Ishikawa (cell line): ENCODE results near the gene C6orf58.

ENCODE experiments used
- CEBPB ChIP-seq: IDR thresholded peaks from 2 replicates; pipeline ENCODE4 v1.6.1; 2012
- CREB1 ChIP-seq: IDR thresholded peaks from 2 replicates; pipeline ENCODE4 v1.6.1; 2012; ENCODE audit warnings: low read depth
- EGR1 ChIP-seq: IDR thresholded peaks from 2 replicates; pipeline ENCODE4 v1.6.1; 2012
- EP300 ChIP-seq: IDR thresholded peaks from 2 replicates; pipeline ENCODE4 v1.6.1; 2012; ENCODE audit warnings: borderline replicate concordance
- FOXM1 ChIP-seq: IDR thresholded peaks from 2 replicates; pipeline ENCODE4 v1.6.1; 2012; ENCODE audit warnings: low read depth, borderline replicate concordance
- NFIC ChIP-seq: IDR thresholded peaks from 2 replicates; pipeline ENCODE4 v1.6.1; 2012
- RAD21 ChIP-seq: IDR thresholded peaks from 2 replicates; pipeline ENCODE4 v1.6.1; 2012; ENCODE audit warnings: low read depth
- TAF1 ChIP-seq: IDR thresholded peaks from 2 replicates; pipeline ENCODE4 v1.6.1; 2012; ENCODE audit warnings: low read depth, mild to moderate bottlenecking
- TCF12 ChIP-seq: IDR thresholded peaks from 2 replicates; pipeline ENCODE4 v1.6.1; 2012; ENCODE audit warnings: low read depth
- TEAD4 ChIP-seq: IDR thresholded peaks from 2 replicates; pipeline ENCODE4 v1.6.1; 2012
- YY1 ChIP-seq: IDR thresholded peaks from 2 replicates; pipeline ENCODE4 v1.6.1; 2012; ENCODE audit warnings: low read depth
- ZBTB7A ChIP-seq: IDR thresholded peaks from 2 replicates; pipeline ENCODE4 v1.6.1; 2012; ENCODE audit warnings: low read depth
- TF ChIP-seq, protein P1 (sequence below): IDR thresholded peaks from 2 replicates; pipeline ENCODE4 v1.6.1; 2012; ENCODE audit warnings: low read depth, mild to moderate bottlenecking
- TF ChIP-seq, protein P2 (sequence below): IDR thresholded peaks from 2 replicates; pipeline ENCODE4 v1.6.1; 2012
- TF ChIP-seq, protein P3 (sequence below): IDR thresholded peaks from 2 replicates; pipeline ENCODE4 v1.6.1; 2012

Gene C6orf58

DNA sequence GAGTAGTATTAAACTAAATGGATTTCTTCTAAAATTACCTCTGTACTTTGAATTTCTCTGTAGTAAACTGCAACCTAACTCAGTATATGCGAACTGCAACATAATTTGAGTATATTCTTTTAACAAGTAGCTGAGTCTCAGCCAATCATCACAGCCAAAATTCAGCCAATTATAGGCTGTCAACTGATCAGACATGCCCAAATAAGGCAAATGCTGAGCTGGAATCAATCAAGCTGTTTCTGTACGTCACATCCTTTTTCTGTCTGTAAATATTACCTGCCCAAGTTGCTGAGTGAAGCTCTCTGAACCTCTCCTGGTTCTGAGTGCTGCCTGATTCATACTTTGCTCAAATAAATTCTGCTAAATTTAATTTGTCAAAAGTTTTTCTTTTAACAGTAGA, 9.5 kb upstream of the C6orf58 start:
- TF ChIP-seq EGR1 (no peak), CREB1 (no peak), RAD21 (no peak), TEAD4 (no peak), TCF12 (no peak), TAF1 (no peak), NFIC (no peak), FOXM1 (no peak), CEBPB (no peak)
- TF ChIP-seq, protein P1, sequence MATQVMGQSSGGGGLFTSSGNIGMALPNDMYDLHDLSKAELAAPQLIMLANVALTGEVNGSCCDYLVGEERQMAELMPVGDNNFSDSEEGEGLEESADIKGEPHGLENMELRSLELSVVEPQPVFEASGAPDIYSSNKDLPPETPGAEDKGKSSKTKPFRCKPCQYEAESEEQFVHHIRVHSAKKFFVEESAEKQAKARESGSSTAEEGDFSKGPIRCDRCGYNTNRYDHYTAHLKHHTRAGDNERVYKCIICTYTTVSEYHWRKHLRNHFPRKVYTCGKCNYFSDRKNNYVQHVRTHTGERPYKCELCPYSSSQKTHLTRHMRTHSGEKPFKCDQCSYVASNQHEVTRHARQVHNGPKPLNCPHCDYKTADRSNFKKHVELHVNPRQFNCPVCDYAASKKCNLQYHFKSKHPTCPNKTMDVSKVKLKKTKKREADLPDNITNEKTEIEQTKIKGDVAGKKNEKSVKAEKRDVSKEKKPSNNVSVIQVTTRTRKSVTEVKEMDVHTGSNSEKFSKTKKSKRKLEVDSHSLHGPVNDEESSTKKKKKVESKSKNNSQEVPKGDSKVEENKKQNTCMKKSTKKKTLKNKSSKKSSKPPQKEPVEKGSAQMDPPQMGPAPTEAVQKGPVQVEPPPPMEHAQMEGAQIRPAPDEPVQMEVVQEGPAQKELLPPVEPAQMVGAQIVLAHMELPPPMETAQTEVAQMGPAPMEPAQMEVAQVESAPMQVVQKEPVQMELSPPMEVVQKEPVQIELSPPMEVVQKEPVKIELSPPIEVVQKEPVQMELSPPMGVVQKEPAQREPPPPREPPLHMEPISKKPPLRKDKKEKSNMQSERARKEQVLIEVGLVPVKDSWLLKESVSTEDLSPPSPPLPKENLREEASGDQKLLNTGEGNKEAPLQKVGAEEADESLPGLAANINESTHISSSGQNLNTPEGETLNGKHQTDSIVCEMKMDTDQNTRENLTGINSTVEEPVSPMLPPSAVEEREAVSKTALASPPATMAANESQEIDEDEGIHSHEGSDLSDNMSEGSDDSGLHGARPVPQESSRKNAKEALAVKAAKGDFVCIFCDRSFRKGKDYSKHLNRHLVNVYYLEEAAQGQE, result no peak
- TF ChIP-seq, protein P2, sequence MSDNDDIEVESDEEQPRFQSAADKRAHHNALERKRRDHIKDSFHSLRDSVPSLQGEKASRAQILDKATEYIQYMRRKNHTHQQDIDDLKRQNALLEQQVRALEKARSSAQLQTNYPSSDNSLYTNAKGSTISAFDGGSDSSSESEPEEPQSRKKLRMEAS, result no peak

DNA sequence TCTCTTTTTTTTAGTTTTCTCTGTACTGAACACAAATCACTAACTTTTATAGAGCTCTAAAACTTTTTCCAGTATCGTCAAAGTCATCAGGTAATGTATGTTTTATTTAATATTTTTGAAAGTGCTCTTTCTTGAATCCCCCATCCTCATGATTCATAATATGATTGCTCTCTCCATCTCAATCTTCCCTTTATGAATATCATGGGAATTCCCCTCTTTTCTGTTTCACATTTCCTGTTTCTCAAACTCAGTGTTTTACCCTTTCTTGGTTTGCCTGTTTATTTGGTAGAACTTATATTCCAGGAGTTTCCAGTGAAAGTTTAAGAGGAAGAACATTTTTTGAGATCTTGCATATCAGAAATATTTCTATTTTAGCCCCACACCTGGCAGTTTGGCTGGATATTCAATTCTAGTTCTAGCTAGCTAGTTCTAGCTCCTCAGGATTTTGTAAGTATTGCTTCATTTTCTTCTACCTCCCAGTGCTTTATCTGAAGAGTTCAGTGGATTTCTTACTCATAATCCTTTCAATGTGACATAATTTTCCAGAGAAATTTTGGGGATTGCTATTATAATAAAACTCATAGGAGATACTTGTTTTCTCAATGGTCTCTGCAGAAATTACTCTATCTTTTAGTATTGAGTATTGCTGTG, 6.1 kb upstream of the C6orf58 start:
- no peak for TF ChIP-seq CREB1
- no peak for TF ChIP-seq TEAD4
- TF ChIP-seq, protein P3, sequence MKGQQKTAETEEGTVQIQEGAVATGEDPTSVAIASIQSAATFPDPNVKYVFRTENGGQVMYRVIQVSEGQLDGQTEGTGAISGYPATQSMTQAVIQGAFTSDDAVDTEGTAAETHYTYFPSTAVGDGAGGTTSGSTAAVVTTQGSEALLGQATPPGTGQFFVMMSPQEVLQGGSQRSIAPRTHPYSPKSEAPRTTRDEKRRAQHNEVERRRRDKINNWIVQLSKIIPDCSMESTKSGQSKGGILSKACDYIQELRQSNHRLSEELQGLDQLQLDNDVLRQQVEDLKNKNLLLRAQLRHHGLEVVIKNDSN, result no peak
- TF ChIP-seq EGR1, result no peak
- no peak for TF ChIP-seq NFIC
- TF ChIP-seq YY1, result no peak
- TF ChIP-seq FOXM1, result no peak
- TF ChIP-seq ZBTB7A, result no peak
- TF ChIP-seq TAF1, result no peak
- TF ChIP-seq TCF12, result no peak
- no peak for TF ChIP-seq CEBPB
- TF ChIP-seq, protein P1, result no peak
- TF ChIP-seq EP300, result no peak
- TF ChIP-seq, protein P2, result no peak
- no peak for TF ChIP-seq RAD21

DNA sequence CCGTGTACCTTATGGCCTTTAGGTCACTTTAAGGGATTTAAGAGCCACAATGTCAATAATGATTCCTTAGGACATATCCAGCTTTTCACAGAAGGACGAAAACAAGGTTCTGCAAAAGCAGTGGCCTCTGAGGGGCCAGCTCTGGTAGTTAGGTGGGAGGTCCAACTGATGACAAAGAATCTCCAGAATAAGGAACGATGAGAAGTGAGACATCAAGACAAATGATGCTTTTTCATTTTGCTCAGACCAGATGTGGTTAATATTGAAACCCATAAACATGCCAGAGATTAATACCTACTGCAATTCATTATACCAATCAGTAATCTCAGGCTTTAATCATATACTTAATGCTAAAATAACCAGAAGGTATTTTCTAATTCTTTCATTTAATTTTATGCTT, 1.9 kb downstream of the C6orf58 start:
- no peak for TF ChIP-seq YY1
- no peak for TF ChIP-seq CREB1
- no peak for TF ChIP-seq RAD21
- TF ChIP-seq ZBTB7A, result no peak
- TF ChIP-seq NFIC, result no peak
- TF ChIP-seq, protein P2, result no peak
- TF ChIP-seq TAF1, result no peak
- no peak for TF ChIP-seq FOXM1
- TF ChIP-seq, protein P3, result no peak
- no peak for TF ChIP-seq CEBPB
- no peak for TF ChIP-seq EGR1
- TF ChIP-seq, protein P1, result no peak
- TF ChIP-seq TEAD4, result no peak
- no peak for TF ChIP-seq EP300
- no peak for TF ChIP-seq TCF12

DNA sequence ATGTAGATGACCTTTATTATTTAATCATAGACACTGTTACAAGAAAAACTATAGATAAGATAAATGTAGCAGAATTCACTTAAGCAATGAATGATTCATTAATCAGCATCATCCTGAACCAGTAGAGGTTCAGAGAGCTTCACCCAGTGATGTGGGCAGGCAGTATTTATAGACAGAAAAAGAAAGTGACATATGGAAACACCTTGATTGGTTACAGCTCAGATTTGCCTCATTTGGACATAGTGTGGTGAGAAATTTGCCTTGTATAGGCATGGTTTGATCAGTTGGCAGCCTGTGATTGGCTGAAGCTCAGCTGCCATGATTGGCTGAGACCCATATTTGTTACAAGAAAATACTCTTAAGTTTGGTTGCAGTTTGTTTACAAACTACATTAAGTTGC, 4.6 kb downstream of the C6orf58 start:
- TF ChIP-seq RAD21, result no peak
- TF ChIP-seq FOXM1, result no peak
- TF ChIP-seq, protein P1, result no peak
- no peak for TF ChIP-seq NFIC
- no peak for TF ChIP-seq TAF1
- no peak for TF ChIP-seq TEAD4
- no peak for TF ChIP-seq EP300
- no peak for TF ChIP-seq EGR1
- TF ChIP-seq TCF12, result no peak
- TF ChIP-seq, protein P2, result no peak
- no peak for TF ChIP-seq ZBTB7A
- no peak for TF ChIP-seq CREB1
- no peak for TF ChIP-seq CEBPB
- TF ChIP-seq YY1, result no peak
- TF ChIP-seq, protein P3, result no peak
